B cell (primary cell): ENCODE data around the gene AGBL4.

Source experiments
- EZH2 ChIP-seq: IDR thresholded peaks from 2 replicates; pipeline ENCODE4 v1.6.1; 2012; ENCODE audit warnings: borderline replicate concordance, low read depth, mild to moderate bottlenecking, moderate library complexity, low read length; ENCODE audit not compliant: insufficient read depth, poor library complexity, severe bottlenecking
- TF ChIP-seq, protein P1 (sequence below): fragments of 200-600 bp; IDR thresholded peaks from one replicate; pipeline ENCODE4 v1.8.0; 2022; ENCODE audit warnings: antibody characterized with exemption, mild to moderate bottlenecking

- TF ChIP-seq, protein P1, sequence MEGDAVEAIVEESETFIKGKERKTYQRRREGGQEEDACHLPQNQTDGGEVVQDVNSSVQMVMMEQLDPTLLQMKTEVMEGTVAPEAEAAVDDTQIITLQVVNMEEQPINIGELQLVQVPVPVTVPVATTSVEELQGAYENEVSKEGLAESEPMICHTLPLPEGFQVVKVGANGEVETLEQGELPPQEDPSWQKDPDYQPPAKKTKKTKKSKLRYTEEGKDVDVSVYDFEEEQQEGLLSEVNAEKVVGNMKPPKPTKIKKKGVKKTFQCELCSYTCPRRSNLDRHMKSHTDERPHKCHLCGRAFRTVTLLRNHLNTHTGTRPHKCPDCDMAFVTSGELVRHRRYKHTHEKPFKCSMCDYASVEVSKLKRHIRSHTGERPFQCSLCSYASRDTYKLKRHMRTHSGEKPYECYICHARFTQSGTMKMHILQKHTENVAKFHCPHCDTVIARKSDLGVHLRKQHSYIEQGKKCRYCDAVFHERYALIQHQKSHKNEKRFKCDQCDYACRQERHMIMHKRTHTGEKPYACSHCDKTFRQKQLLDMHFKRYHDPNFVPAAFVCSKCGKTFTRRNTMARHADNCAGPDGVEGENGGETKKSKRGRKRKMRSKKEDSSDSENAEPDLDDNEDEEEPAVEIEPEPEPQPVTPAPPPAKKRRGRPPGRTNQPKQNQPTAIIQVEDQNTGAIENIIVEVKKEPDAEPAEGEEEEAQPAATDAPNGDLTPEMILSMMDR: no peak
- no peak for TF ChIP-seq EZH2
Observed at GRCh38 chr1:48898894-48899293, 1124.9 kb downstream of the AGBL4 start.
